ENCODE results near the gene VSIG8. TPM values are rescaled to one million over a fixed set of nuclear protein-coding genes. Genes with fewer than 3 reads are reported as not detected.

Gene VSIG8
- total and polyA plus RNA-seq, 4 donors, result 0.08 TPM; not detected in 3

GRCh38 chr1:159880430-159880829 lies 18.0 kb upstream of the VSIG8 start:
- H3K27ac ChIP-seq (ENCODE audit: low read depth in 1 of 2, low read length in 2 of 2), result no peak overlapping the region
- WGBS, result 86% methylated on average over 3 of the region's 3 CpGs
- TF ChIP-seq FOXA1 (IDR thresholded peaks at IDR 0.05), result no peak
- no peak for TF ChIP-seq ZBTB33 (IDR thresholded peaks at IDR 0.05)
- TF ChIP-seq HNF4G (IDR thresholded peaks at IDR 0.05), result no peak
- no peak for TF ChIP-seq SP1 (IDR thresholded peaks at IDR 0.05)

GRCh38 chr1:159879977-159880376 lies 17.5 kb upstream of the VSIG8 start:
- H3K36me3 ChIP-seq (ENCODE audit: control insufficient read depth in 4 of 4, insufficient read depth in 3 of 4, low read depth in 1 of 4, low read length in 3 of 4), result no peaks in the 10 kb centered on the region
- TF ChIP-seq NR2F2 (IDR thresholded peaks at IDR 0.05), result no peak
- TF ChIP-seq JUND (IDR thresholded peaks at IDR 0.05), result peak in 1 of 2 donors; percentile 24
- H3K9me3 ChIP-seq (ENCODE audit: control insufficient read depth in 4 of 4, low read length in 3 of 4), result no peaks in the 10 kb centered on the region
- no peaks in the 10 kb centered on the region for H3K27me3 ChIP-seq (ENCODE audit: control insufficient read depth in 4 of 4, insufficient read depth in 4 of 4, low read length in 3 of 4)
- no peak for DNase-seq (ENCODE audit: low spot score)
- H3K4me1 ChIP-seq (ENCODE audit: control insufficient read depth in 4 of 4, insufficient read depth in 4 of 4, low read length in 3 of 4), result no peaks in the 10 kb centered on the region
- 70% methylated on average over 4 of the region's 4 CpGs for WGBS
- H3K4me3 ChIP-seq (ENCODE audit: low read depth in 1 of 3, low read length in 3 of 3), result no peak overlapping the region
- no peak overlapping the region for H3K9ac ChIP-seq (ENCODE audit: low read depth in 1 of 2, low read length in 2 of 2)
- H3K27ac ChIP-seq (ENCODE audit: low read depth in 1 of 2, low read length in 2 of 2), result no peak overlapping the region

More at GRCh38 chr1:159880430-159880829, 18.0 kb upstream of the VSIG8 start:
- Histone ChIP-seq H3K9ac (ENCODE audit: low read depth in 1 of 2, low read length in 2 of 2) (no peak overlapping the region), H3K4me3 (ENCODE audit: low read depth in 1 of 3, low read length in 3 of 3) (no peak overlapping the region), H3K36me3 (ENCODE audit: control insufficient read depth in 4 of 4, insufficient read depth in 3 of 4, low read depth in 1 of 4, low read length in 3 of 4) (no peaks in the 10 kb centered on the region), H3K27me3 (ENCODE audit: control insufficient read depth in 4 of 4, insufficient read depth in 4 of 4, low read length in 3 of 4) (no peaks in the 10 kb centered on the region), H3K4me1 (ENCODE audit: control insufficient read depth in 4 of 4, insufficient read depth in 4 of 4, low read length in 3 of 4) (no peaks in the 10 kb centered on the region), H3K9me3 (ENCODE audit: control insufficient read depth in 4 of 4, low read length in 3 of 4) (no peaks in the 10 kb centered on the region)
- no peak for DNase-seq (ENCODE audit: low spot score)

GRCh38 chr1:159879136-159879535 lies 16.7 kb upstream of the VSIG8 start:
- no peaks in the 10 kb centered on the region for H3K36me3 ChIP-seq (ENCODE audit: control insufficient read depth in 4 of 4, insufficient read depth in 3 of 4, low read depth in 1 of 4, low read length in 3 of 4)
- H3K4me3 ChIP-seq (ENCODE audit: low read depth in 1 of 3, low read length in 3 of 3), result no peak overlapping the region
- DNase-seq (ENCODE audit: low spot score), result no peak
- no peaks in the 10 kb centered on the region for H3K9me3 ChIP-seq (ENCODE audit: control insufficient read depth in 4 of 4, low read length in 3 of 4)
- no peak overlapping the region for H3K9ac ChIP-seq (ENCODE audit: low read depth in 1 of 2, low read length in 2 of 2)
- TF ChIP-seq ZBTB33 (IDR thresholded peaks at IDR 0.05) (no peak), CTCF (IDR thresholded peaks at IDR 0.05; ENCODE audit: low read depth, low read length, missing input control) (no peak), REST (IDR thresholded peaks at IDR 0.05) (no peak), JUND (IDR thresholded peaks at IDR 0.05) (no peak), MAX (IDR thresholded peaks at IDR 0.05) (no peak)
- 83% methylated on average over 3 of the region's 3 CpGs for WGBS
- no peak overlapping the region for H3K27ac ChIP-seq (ENCODE audit: low read depth in 1 of 2, low read length in 2 of 2)
- H3K27me3 ChIP-seq (ENCODE audit: control insufficient read depth in 4 of 4, insufficient read depth in 4 of 4, low read length in 3 of 4), result no peaks in the 10 kb centered on the region
- no peaks in the 10 kb centered on the region for H3K4me1 ChIP-seq (ENCODE audit: control insufficient read depth in 4 of 4, insufficient read depth in 4 of 4, low read length in 3 of 4)

Measured in liver (tissue), 9 donors.